Germinal center (tissue), 1 donor: Measurements from ENCODE around the gene KCNC1.

ENCODE experiments used
- DNase-seq: peaks from one replicate; pipeline ENCODE4 v3.0.0; 2012; ENCODE audit warnings: mixed read lengths, low spot score

Gene KCNC1

DNA sequence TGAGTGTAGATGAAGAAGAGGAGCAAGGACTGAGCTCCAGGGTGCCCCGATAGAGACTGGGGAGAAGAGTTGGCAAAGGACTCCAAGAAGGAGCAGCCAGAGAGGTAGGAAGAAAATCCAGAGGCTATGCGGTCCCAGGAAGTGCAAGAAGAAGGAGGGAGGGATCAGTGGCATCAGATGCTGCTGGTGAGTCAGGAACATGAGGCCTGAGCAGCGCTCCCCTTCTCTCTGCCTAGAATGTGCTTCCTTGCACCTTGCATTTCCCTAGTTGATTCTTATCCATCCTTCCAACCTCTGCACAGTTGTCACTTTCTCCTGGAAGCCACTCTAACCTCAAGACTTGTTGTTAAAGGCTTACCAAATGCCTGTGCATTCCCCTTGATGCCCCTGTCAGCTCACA is 21.3 kb downstream of the KCNC1 start:
- DNase-seq = no peak

GRCh38 chr11:17760102-17761029 is 25.8 kb downstream of the KCNC1 start:
- peak; percentile 56 for DNase-seq

GRCh38 chr11:17762309-17762974 is 27.9 kb downstream of the KCNC1 start:
- no peak for DNase-seq

- no peak for DNase-seq
Measured at GRCh38 chr11:17763244-17763643, 28.7 kb downstream of the KCNC1 start.

GRCh38 chr11:17763703-17764102 is 29.1 kb downstream of the KCNC1 start:
- DNase-seq = no peak

DNA sequence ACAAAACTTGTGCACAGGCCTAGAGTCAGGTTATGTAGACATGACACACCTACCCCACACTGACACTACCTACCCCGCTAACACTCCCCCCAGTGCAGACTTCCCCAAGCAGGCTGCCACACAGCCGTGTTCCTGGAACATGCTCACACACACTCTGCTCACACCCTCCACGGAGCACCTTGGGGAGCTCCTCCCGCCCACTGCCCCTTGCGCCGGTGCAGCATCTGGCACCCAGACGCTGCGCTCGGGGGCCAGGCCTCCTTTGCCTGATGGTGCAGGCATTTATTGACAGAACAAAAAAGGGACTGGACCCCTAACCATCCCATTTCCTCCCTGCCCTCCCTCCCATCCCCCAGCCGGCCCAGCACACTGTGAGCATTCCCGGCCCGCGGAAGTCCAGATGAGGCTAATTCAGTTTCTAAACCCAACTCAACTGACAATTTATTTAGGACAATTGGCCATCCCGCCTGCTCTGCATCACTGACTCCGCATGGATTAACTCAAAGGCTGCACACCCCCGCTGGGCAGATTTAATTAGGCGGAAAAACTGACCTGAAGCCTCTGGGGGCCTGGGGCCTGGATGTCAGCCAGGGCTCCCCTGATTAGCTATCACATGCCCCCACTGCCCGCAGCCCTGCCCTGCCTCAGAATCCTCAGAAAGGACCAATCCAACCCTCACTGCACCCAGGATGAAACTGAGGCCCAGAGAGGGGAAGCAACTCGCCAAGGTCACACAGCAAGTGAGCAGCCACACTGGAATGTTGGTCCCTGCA is 30.1 kb downstream of the KCNC1 start:
- no peak for DNase-seq

- no peak for DNase-seq
Measured at GRCh38 chr11:17765356-17766072, 30.9 kb downstream of the KCNC1 start.

DNA sequence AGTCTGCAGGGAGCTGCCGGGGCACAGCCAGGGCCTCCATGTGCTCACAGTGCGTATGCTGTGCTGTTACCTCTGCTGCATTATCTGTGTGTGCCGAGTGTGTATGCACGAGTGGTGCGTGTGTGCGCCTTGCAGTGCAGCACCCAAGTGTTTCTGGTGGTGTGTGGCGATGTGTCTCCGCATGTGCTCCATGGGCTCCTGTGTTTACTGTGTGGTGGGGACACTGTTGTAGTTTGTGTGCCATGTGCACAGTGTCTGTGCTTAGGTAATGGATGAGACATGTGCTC is 31.4 kb downstream of the KCNC1 start:
- DNase-seq = no peak

GRCh38 chr11:17766590-17766989 is 32.0 kb downstream of the KCNC1 start:
- no peak for DNase-seq

DNA sequence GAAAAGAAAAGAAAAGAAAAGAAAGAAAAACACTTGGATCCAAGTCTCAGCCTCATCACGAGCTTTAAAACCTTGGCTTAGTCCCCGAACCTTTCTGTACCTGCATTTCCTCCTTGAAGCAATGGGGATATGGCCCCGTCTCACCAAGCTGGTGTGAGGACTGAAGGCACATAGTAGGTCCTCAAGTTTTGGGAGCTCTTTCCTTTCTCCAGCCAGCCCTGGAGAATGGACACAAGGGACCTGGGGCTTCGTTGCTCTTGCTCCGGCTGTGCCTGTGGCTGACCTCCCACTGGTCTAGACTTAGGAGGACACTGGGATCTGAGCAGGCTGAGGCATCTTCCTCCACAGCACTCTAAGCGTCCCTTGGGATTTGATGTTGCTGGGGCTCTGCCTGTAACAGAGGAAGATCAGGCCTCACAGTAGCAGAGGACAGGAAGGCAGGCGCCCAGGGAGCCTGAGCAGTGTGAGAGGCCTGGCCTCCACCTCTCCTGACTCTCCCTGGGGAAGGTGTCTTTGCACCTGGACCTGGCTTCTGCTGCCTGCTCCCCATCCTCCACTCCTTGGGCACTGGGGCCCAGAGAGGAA is 32.8 kb downstream of the KCNC1 start:
- peak; percentile 12 for DNase-seq

- no peak for DNase-seq
Measured at GRCh38 chr11:17767914-17768313, 33.3 kb downstream of the KCNC1 start.

DNA sequence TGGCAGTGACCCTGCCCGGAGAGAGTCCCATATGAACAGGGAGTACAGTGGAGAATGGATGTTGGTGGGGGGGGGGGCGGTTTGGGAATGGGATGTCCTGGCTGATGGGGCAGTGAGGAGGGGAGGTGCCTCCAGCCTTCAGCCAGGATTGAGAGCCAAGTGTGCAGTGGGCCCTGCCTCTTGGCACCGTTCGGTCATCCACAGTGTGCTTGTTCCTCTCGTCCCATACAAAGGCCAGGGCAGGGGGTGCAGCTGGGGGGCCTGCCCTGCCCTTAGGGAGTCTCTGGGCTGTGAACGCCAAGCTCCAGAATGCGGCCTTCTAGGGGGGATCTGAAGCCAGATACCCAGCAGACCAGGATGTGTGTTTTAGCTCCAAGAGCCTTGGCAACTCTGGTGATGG is 34.0 kb downstream of the KCNC1 start:
- no peak for DNase-seq

DNA sequence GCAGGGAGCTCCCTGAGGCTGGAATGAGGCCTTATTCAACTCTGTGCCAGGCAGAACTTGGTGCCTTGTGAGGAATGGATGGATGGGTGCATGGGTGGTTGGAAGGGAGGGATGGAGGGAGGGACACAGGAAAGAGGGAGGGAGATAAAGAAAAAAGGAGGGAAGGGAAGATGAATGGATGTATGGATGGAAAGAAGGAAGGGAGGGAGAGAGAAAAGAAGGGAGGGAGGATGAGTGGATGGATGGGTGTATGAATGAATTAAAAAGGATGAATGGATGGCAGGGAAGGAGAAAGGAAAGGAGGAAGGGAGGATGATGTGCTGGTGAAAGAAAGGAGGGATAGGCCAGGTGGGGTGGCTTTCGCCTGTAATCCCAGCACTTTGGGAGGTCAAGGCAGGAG is 34.6 kb downstream of the KCNC1 start:
- DNase-seq = no peak

- DNase-seq = no peak
Measured at GRCh38 chr11:17770048-17770652, 35.6 kb downstream of the KCNC1 start.

DNA sequence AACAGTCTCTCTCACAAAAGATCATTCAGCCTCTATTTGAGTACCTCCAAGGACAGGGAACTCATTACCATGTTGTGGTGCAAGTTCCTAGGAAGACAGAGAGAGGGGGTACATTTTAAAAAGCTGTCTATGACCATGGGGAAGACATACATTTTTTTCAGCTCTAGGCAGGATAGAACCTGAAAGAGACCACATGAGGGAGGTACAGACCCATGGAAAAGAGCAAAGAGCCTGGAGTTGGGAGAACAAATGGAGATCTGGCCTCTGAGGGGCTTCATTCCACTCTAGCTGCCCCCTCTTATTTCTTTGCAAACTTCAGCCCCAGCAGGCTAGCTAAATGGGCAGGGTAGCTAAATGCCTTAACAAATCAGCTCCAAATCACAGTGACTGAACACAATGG is 36.3 kb downstream of the KCNC1 start:
- DNase-seq = no peak

DNA sequence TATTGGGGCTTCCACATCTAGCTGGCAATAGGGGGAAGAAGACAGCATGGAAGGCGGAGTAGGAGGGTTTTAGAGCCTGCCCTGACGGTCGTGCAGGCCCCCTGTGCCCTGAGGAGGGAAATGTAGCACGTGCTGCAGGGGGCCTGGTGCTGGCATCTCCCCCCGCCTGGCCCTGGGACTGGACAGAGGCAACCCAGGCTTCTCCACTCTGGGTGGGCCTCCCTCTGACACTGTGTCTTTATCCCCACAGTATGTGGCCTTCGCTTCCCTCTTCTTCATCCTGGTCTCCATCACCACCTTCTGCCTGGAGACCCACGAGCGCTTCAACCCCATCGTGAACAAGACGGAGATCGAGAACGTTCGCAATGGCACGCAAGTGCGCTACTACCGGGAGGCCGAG is 36.8 kb downstream of the KCNC1 start:
- no peak for DNase-seq

DNA sequence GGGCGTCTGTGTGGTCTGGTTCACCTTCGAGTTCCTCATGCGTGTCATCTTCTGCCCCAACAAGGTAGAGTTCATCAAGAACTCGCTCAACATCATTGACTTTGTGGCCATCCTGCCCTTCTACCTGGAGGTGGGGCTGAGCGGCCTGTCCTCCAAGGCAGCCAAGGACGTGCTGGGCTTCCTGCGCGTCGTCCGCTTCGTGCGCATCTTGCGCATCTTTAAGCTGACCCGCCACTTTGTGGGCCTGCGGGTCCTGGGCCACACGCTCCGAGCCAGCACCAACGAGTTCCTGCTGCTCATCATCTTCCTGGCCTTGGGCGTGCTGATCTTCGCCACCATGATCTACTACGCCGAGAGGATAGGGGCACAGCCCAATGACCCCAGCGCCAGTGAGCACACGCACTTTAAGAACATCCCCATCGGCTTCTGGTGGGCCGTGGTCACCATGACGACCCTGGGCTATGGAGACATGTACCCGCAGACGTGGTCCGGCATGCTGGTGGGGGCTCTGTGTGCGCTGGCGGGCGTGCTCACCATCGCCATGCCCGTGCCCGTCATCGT is 37.3 kb downstream of the KCNC1 start:
- no peak for DNase-seq

GRCh38 chr11:17772704-17773600 is 38.4 kb downstream of the KCNC1 start:
- no peak for DNase-seq

DNA sequence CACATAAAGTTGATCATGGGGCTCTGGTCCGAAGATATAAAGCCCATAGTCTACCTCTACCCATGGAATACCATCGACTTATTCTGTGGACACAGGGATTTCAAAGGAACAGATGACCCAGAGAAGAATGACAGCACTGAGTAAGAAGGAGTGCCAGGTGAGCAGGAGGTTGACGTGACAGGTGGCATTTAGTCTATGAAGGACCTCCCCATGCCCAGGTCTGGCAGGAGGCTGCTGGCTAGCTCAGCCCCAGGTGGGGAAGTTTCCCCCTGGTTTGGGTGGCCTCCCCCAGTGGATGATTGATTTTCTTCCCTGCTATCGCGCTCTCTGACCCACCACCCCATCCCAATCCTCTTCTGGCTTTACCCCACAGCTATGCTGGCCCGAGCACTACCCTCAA is 39.1 kb downstream of the KCNC1 start:
- DNase-seq = no peak
